H1 (cell line): ENCODE results near the gene SASH3. TPM values are rescaled to one million over a fixed set of nuclear protein-coding genes. Genes with fewer than 3 reads are reported as not detected.

Experiments
- CTCF ChIA-PET: fragments of 300-600 bp; sonication (Branson Sonifier 250); formaldehyde crosslinking; loops from one replicate; lab custom pipeline; 2021; ENCODE audit not compliant: partially characterized antibody; lab: Charles Lee
- POLR2A ChIA-PET: fragments of 300-600 bp; sonication (Branson Sonifier 250); formaldehyde crosslinking; loops from one replicate; lab custom pipeline; 2021; ENCODE audit warnings: inconsistent platforms; ENCODE audit not compliant: partially characterized antibody; lab: Charles Lee
- DNase-seq, 2 experiments: peaks; one replicate each; pipeline versions ENCODE4 v3.0.0 to v3.0.0-alpha.2; 2010 to 2022; ENCODE audit warnings: low spot score in 2 of 2, low read depth in 1 of 2, mixed read lengths in 1 of 2
- FAIRE-seq: peaks from 2 replicates; lab custom pipeline; 2011; peaks lifted over from hg19 to GRCh38; lab: Jason Lieb, UNC
- H2AFZ ChIP-seq: 2 replicates; pipeline ENCODE4 v1.8.1; 2012; ENCODE audit warnings: low read length, inconsistent platforms
- H2AK5ac ChIP-seq: 2 replicates; pipeline ENCODE4 v1.6.1; 2013; ENCODE audit warnings: low read depth, low read length
- H2BK120ac ChIP-seq: replicated peaks from 2 replicates; pipeline ENCODE3; 2013; ENCODE audit warnings: low read depth, low read length, inconsistent platforms
- H2BK12ac ChIP-seq: 2 replicates; pipeline ENCODE4 v1.6.1; 2013; ENCODE audit warnings: low read depth, low read length
- H2BK15ac ChIP-seq: 2 replicates; pipeline ENCODE4 v1.6.1; 2013; ENCODE audit warnings: low read length
- H2BK20ac ChIP-seq: 2 replicates; pipeline ENCODE4 v1.6.1; 2013; ENCODE audit warnings: low read length
- H2BK5ac ChIP-seq: 2 replicates; pipeline ENCODE4 v1.6.1; 2013; ENCODE audit warnings: low read depth, low read length
- H3K14ac ChIP-seq: 2 replicates; pipeline ENCODE4 v1.6.1; 2013; ENCODE audit warnings: inconsistent platforms; ENCODE audit not compliant: insufficient read length
- H3K18ac ChIP-seq: 2 replicates; pipeline ENCODE4 v1.6.1; 2013; ENCODE audit warnings: low read length; ENCODE audit errors: extremely low read depth
- H3K23ac ChIP-seq: 2 replicates; pipeline ENCODE4 v1.6.1; 2013; ENCODE audit warnings: inconsistent platforms; ENCODE audit not compliant: insufficient read length
- H3K23me2 ChIP-seq: 2 replicates; pipeline ENCODE4 v1.6.1; 2013; ENCODE audit warnings: low read depth, low read length
- H3K27ac ChIP-seq: 2 replicates; pipeline ENCODE4 v1.6.1; 2011; ENCODE audit warnings: low read depth, low read length, inconsistent platforms
- H3K27me3 ChIP-seq, 4 experiments: replicated peaks in 1 of 4; 1 replicate in 1 of 4; 2 replicates in 3 of 4; pipeline versions ENCODE4 v1.6.1 to v1.8.1; 2011 to 2013; ENCODE audit warnings: low read length in 3 of 4, mild to moderate bottlenecking in 3 of 4, inconsistent platforms in 2 of 4, mixed read lengths in 2 of 4, moderate library complexity in 1 of 4; ENCODE audit not compliant: control insufficient read depth in 3 of 4, insufficient read depth in 3 of 4; ENCODE audit errors: extremely low read depth in 1 of 4
- H3K36me3 ChIP-seq, 4 experiments: 2 replicates each; pipeline versions ENCODE4 v1.6.1 to v1.8.1; 2011 to 2013; ENCODE audit warnings: mild to moderate bottlenecking in 4 of 4, low read length in 3 of 4, moderate library complexity in 2 of 4, control low read depth in 1 of 4, inconsistent platforms in 1 of 4; ENCODE audit not compliant: insufficient read depth in 4 of 4, control insufficient read depth in 2 of 4
- H3K4ac ChIP-seq: replicated peaks from 2 replicates; pipeline ENCODE3; 2013; ENCODE audit warnings: low read length, low read depth, mixed read lengths, inconsistent platforms; ENCODE audit not compliant: insufficient read length
- H3K4me1 ChIP-seq, 4 experiments: replicated peaks in 1 of 4; 1 replicate in 1 of 4; 2 replicates in 3 of 4; pipeline versions ENCODE4 v1.6.1 to v1.8.1; 2011 to 2013; ENCODE audit warnings: low read length in 3 of 4, inconsistent platforms in 2 of 4, mixed read lengths in 1 of 4; ENCODE audit not compliant: insufficient read depth in 4 of 4, control insufficient read depth in 3 of 4
- H3K4me2 ChIP-seq, 2 experiments: 2 replicates each; pipeline versions ENCODE4 v1.6.1 to v1.8.1; 2011 to 2013; ENCODE audit warnings: low read depth in 2 of 2, low read length in 2 of 2, control low read depth in 1 of 2, inconsistent platforms in 1 of 2, mild to moderate bottlenecking in 1 of 2; ENCODE audit not compliant: insufficient read depth in 1 of 2
- H3K4me3 ChIP-seq, 4 experiments: fragments of 200-600, 300-600 bp in 1 of 4; sonication (generic), shearing (Covaris generic), sonication (Bioruptor Twin) in 1 of 4; 2 replicates each; pipeline versions ENCODE4 v1.5.1 to v1.8.1; 2011 to 2016; ENCODE audit warnings: low read length in 4 of 4, low read depth in 3 of 4, control low read depth in 2 of 4, inconsistent platforms in 2 of 4, mild to moderate bottlenecking in 2 of 4, mixed read lengths in 1 of 4, moderate library complexity in 1 of 4; ENCODE audit not compliant: insufficient read depth in 2 of 4; ENCODE audit errors: extremely low read depth in 1 of 4
- H3K56ac ChIP-seq: replicated peaks from 2 replicates; pipeline ENCODE3; 2013; ENCODE audit warnings: low read depth, mild to moderate bottlenecking, mixed read lengths, low read length, inconsistent platforms; ENCODE audit not compliant: insufficient read length
- H3K79me1 ChIP-seq: 2 replicates; pipeline ENCODE4 v1.6.1; 2013; ENCODE audit warnings: low read depth, low read length, control low read depth
- H3K79me2 ChIP-seq, 2 experiments: 2 replicates each; pipeline versions ENCODE4 v1.6.1 to v1.8.1; 2012 to 2013; ENCODE audit warnings: low read length in 2 of 2, mild to moderate bottlenecking in 2 of 2, inconsistent platforms in 1 of 2; ENCODE audit not compliant: insufficient read depth in 2 of 2, control insufficient read depth in 1 of 2
- H3K9ac ChIP-seq, 4 experiments: replicated peaks in 1 of 4; 1 replicate in 1 of 4; 2 replicates in 3 of 4; pipeline versions ENCODE4 v1.6.1 to v1.8.1; 2011 to 2013; ENCODE audit warnings: low read depth in 3 of 4, low read length in 3 of 4, control low read depth in 2 of 4, mild to moderate bottlenecking in 2 of 4, moderate library complexity in 2 of 4, inconsistent platforms in 1 of 4; ENCODE audit errors: extremely low read depth in 1 of 4
- H3K9me3 ChIP-seq, 2 experiments: 2 replicates each; pipeline versions ENCODE4 v1.6.1 to v1.8.1; 2012 to 2013; ENCODE audit warnings: mild to moderate bottlenecking in 2 of 2, moderate library complexity in 2 of 2, control low read depth in 1 of 2, inconsistent platforms in 1 of 2, low read depth in 1 of 2, low read length in 1 of 2, mixed read lengths in 1 of 2; ENCODE audit not compliant: insufficient read depth in 2 of 2
- H4K20me1 ChIP-seq, 2 experiments: replicated peaks in 1 of 2; 2 replicates each; pipeline versions ENCODE3 to v1.8.1; 2011 to 2013; ENCODE audit warnings: inconsistent platforms in 2 of 2, low read length in 2 of 2, mild to moderate bottlenecking in 1 of 2; ENCODE audit not compliant: insufficient read depth in 2 of 2, control insufficient read depth in 1 of 2
- H4K5ac ChIP-seq: 2 replicates; pipeline ENCODE4 v1.6.1; 2013; ENCODE audit warnings: low read length, low read depth, mixed read lengths, inconsistent platforms; ENCODE audit not compliant: insufficient read length
- H4K8ac ChIP-seq: 2 replicates; pipeline ENCODE4 v1.8.0; 2013; ENCODE audit warnings: mild to moderate bottlenecking, moderate library complexity, low read length, inconsistent platforms; ENCODE audit not compliant: insufficient read depth; ENCODE audit errors: extremely low read depth
- H4K91ac ChIP-seq: replicated peaks from 2 replicates; pipeline ENCODE3; 2013; ENCODE audit warnings: low read length, mixed read lengths, inconsistent platforms; ENCODE audit not compliant: insufficient read length
- CBX8 ChIP-seq: fragments of 300-800, 300-1000 bp; sonication (generic); IDR thresholded peaks from 2 replicates; pipeline ENCODE4 v1.7.1; 2016; ENCODE audit warnings: low read depth, low read length, borderline replicate concordance
- CEBPB ChIP-seq: IDR thresholded peaks from 2 replicates; pipeline ENCODE4 v1.6.1; 2012; ENCODE audit warnings: low read depth, low read length
- GABPA ChIP-seq: IDR thresholded peaks from 2 replicates; pipeline ENCODE4 v1.6.1; 2011; ENCODE audit warnings: mild to moderate bottlenecking, low read length, moderate library complexity, borderline replicate concordance; ENCODE audit not compliant: insufficient read depth
- HDAC2 ChIP-seq, 2 experiments: fragments of 300-600 bp in 1 of 2; sonication (generic) in 1 of 2; IDR thresholded peaks; 2 replicates each; pipeline ENCODE4 v1.6.1; 2011 to 2012; ENCODE audit warnings: low read depth in 2 of 2, low read length in 2 of 2, mild to moderate bottlenecking in 2 of 2, moderate library complexity in 2 of 2, borderline replicate concordance in 1 of 2, inconsistent platforms in 1 of 2
- HDAC6 ChIP-seq: IDR thresholded peaks from one replicate; pipeline ENCODE4 v1.7.1; 2012; ENCODE audit warnings: low read depth, mild to moderate bottlenecking, inconsistent platforms, low read length, moderate library complexity
- KDM5A ChIP-seq: fragments of 200-600 bp; IDR thresholded peaks from 2 replicates; pipeline ENCODE4 v1.7.1; 2012; ENCODE audit warnings: mild to moderate bottlenecking, low read length, inconsistent platforms, mixed read lengths
- POU5F1 ChIP-seq: IDR thresholded peaks from 2 replicates; pipeline ENCODE4 v1.6.1; 2011; ENCODE audit warnings: low read depth, mild to moderate bottlenecking, low read length, moderate library complexity
- RAD21 ChIP-seq, 2 experiments: IDR thresholded peaks in 1 of 2; conservative IDR thresholded peaks in 1 of 2; 2 replicates each; pipeline ENCODE4 v1.6.1; 2011; ENCODE audit warnings: low read depth in 2 of 2, low read length in 2 of 2, improper control_type of control experiment in 1 of 2, inconsistent platforms in 1 of 2, mild to moderate bottlenecking in 1 of 2, moderate library complexity in 1 of 2
- SIRT6 ChIP-seq: IDR thresholded peaks from one replicate; pipeline ENCODE4 v1.7.1; 2012; ENCODE audit warnings: low read length, inconsistent platforms
- SP2 ChIP-seq: IDR thresholded peaks from 2 replicates; pipeline ENCODE4 v1.6.1; 2012; ENCODE audit warnings: mild to moderate bottlenecking, low read length, inconsistent platforms
- TEAD4 ChIP-seq: IDR thresholded peaks from 2 replicates; pipeline ENCODE4 v1.6.1; 2012; ENCODE audit warnings: low read depth, low read length, inconsistent platforms, mixed read lengths
- USF2 ChIP-seq: IDR thresholded peaks from 2 replicates; pipeline ENCODE4 v1.6.1; 2011; ENCODE audit warnings: low read length, improper control_type of control experiment
- ZNF274 ChIP-seq: IDR thresholded peaks from 2 replicates; pipeline ENCODE4 v1.7.0; 2012; ENCODE audit warnings: low read length, borderline replicate concordance; ENCODE audit errors: extremely low read depth
- WGBS, 2 experiments: shearing (Covaris generic) in 1 of 2; methylation state at CpG; one replicate each; pipeline versions ENCODE4 v1.1.6 to v1.1.7; 2013 to 2015; ENCODE audit warnings: low lambda C conversion rate in 2 of 2, mixed read lengths in 2 of 2, inconsistent platforms in 1 of 2, low coverage in 1 of 2, missing lambda C conversion rate in 1 of 2; ENCODE audit not compliant: insufficient replicate concordance in 2 of 2, insufficient coverage in 1 of 2, insufficient read length in 1 of 2; ENCODE audit errors: extremely low coverage in 1 of 2, missing lambda C conversion rate in 1 of 2; 5-methylcytosine and 5-hydroxymethylcytosine counted together
- polyA plus RNA-seq, 7 experiments: library from polyadenylated mRNA; depleted of rRNA in 3 of 7; stranded (reverse) in 5 of 7; unstranded in 2 of 7; fragments of >200 nt in 5 of 7; fragments of 200-250 nt in 2 of 7; gene quantifications; 1 replicate in 5 of 7; 2 replicates in 1 of 7; 4 replicates in 1 of 7; pipeline versions ENCODE4 v1.2.1 to v1.2.3, GENCODE V29; 2011 to 2013; ENCODE audit warnings: missing spikeins in 2 of 7, mixed read lengths in 2 of 7
- total RNA-seq: library from RNA; stranded (reverse); fragmentation: NEBNext Ultra II Directional; extraction: Animal tissue kit (Norgen Biotek cat#: 25700); gene quantifications from 2 replicates; pipeline ENCODE4 v1.2.1, GENCODE V29; 2021

SASH3 gene
- total and polyA plus RNA-seq, 2 of the 8 experiments (the other 6 are each of a cell fraction or from before 2014, with no cell fraction given): not detected

GRCh38 chrX:129750971-129751370 lies 28.8 kb upstream of the SASH3 start:
- POLR2A ChIA-PET: interaction anchor here (0.6 kb wide), 1 partner anchor 169 kb away, joined by 3 read pairs; no protein-coding TSS in a partner anchor
- TF ChIP-seq CBX8 (no peak), USF2 (no peak), RAD21 (IDR thresholded peaks at IDR 0.05 in 1 of 2, conservative IDR thresholded peaks at IDR 0.05 in 1 of 2; ENCODE audit: low read depth in 2 of 2, low read length in 2 of 2) (no peak), GABPA (no peak), KDM5A (no peak), HDAC2 (IDR thresholded peaks at IDR 0.05; ENCODE audit: borderline replicate concordance in 1 of 2, low read depth in 2 of 2, low read length in 2 of 2) (no peak), HDAC6 (no peak), POU5F1 (no peak), TEAD4 (no peak), SP2 (no peak), ZNF274 (no peak), SIRT6 (no peak), CEBPB (no peak)

More at GRCh38 chrX:129750971-129751370, 28.8 kb upstream of the SASH3 start:
- H3K18ac ChIP-seq: no peak overlapping the region
- no peak overlapping the region for H2BK12ac ChIP-seq
- no peaks in the 10 kb centered on the region for H3K27me3 ChIP-seq
- H3K23ac ChIP-seq: no peak overlapping the region
- CTCF ChIA-PET: interaction anchor here (1.1 to 5.7 kb wide), 6 partner anchors 12 to 141 kb away, joined by 4 to 48 read pairs (median 8); no protein-coding TSS in a partner anchor
- H3K9ac ChIP-seq: no peak overlapping the region
- H2BK20ac ChIP-seq: no peak overlapping the region
- no peak overlapping the region for H3K4me2 ChIP-seq
- no peak overlapping the region for H2BK5ac ChIP-seq
- H2BK15ac ChIP-seq: no peak overlapping the region
- no peak overlapping the region for H4K8ac ChIP-seq
- H2BK120ac ChIP-seq: no peak overlapping the region
- H3K4me3 ChIP-seq: no peak overlapping the region
- H3K9me3 ChIP-seq: no peaks in the 10 kb centered on the region
- DNase-seq (no peak), FAIRE-seq (no peak)
- no peaks in the 10 kb centered on the region for H3K79me1 ChIP-seq
- no peaks in the 10 kb centered on the region for H3K23me2 ChIP-seq
- no peaks in the 10 kb centered on the region for H4K20me1 ChIP-seq
- no peak overlapping the region for H4K5ac ChIP-seq
- 92% methylated on average over 7 of the region's 8 CpGs; no CpG with 5 or more reads in 1 of the 2 experiments for WGBS, 2 experiments
- H3K56ac ChIP-seq: no peak overlapping the region
- no peak overlapping the region for H3K4ac ChIP-seq
- H3K4me1 ChIP-seq: 0 out of 7 replicates have a peak, but pooled peaks cover 0 to 2% (median 0%) of the 10 kb centered on the region in 4 experiments
- H3K14ac ChIP-seq: no peak overlapping the region
- H2AK5ac ChIP-seq: no peak overlapping the region
- H3K27ac ChIP-seq: no peak overlapping the region
- H4K91ac ChIP-seq: no peak overlapping the region
- H3K79me2 ChIP-seq: no peaks in the 10 kb centered on the region
- H3K36me3 ChIP-seq: no peaks in the 10 kb centered on the region
- no peak overlapping the region for H2AFZ ChIP-seq
